GM12878 (cell line): Measurements from ENCODE around the gene ZNF554. TPM values are rescaled to one million over a fixed set of nuclear protein-coding genes. Genes with fewer than 3 reads are reported as not detected.

Experiments
- ATAC-seq: fragments of 200-7000 bp; cut with Tn5 transposase; 3 replicates; pipeline ENCODE4 v1.9.1; 2020; ENCODE audit warnings: mild to moderate bottlenecking, moderate library complexity
- BruUV-seq: library from RNA; stranded (reverse); fragments of 400-500 nt; replicated peaks from 2 replicates; lab custom pipeline; 2021; lab: Mats Ljungman, UMichigan
- CTCF ChIA-PET: fragments of 300-600 bp; sonication (Branson Sonifier 250); formaldehyde crosslinking; extraction: SDS; loops from one replicate; lab custom pipeline; 2021; ENCODE audit warnings: inconsistent platforms; lab: Yijun Ruan, JAX
- POLR2A ChIA-PET: fragments of 350-600 bp; formaldehyde crosslinking; extraction: SDS; loops from one replicate; lab custom pipeline; 2021; ENCODE audit warnings: inconsistent platforms; lab: Charles Lee
- RAD21 ChIA-PET: fragments of 300-600 bp; sonication (Branson Sonifier 250); formaldehyde crosslinking; loops from one replicate; lab custom pipeline; 2023; ENCODE audit warnings: antibody characterized with exemption; ENCODE audit not compliant: unreplicated experiment; lab: Charles Lee
- SMC1A ChIA-PET: fragments of 300-600 bp; sonication (Branson Sonifier 250); formaldehyde crosslinking; loops from one replicate; lab custom pipeline; 2023; ENCODE audit not compliant: unreplicated experiment, uncharacterized antibody; lab: Charles Lee
- DNase-seq: peaks from one replicate; pipeline ENCODE4 v3.0.0-alpha.2; 2011; ENCODE audit warnings: low read depth, low spot score
- FAIRE-seq: peaks from 3 replicates; lab custom pipeline; 2011; peaks lifted over from hg19 to GRCh38; lab: Jason Lieb, UNC
- H2AFZ ChIP-seq: 2 replicates; pipeline ENCODE4 v1.6.0; 2011; ENCODE audit warnings: low read depth, low read length, control low read depth; ENCODE audit not compliant: control insufficient read depth
- H3K27ac ChIP-seq: 2 replicates; pipeline ENCODE4 v1.5.1; 2011; ENCODE audit warnings: control low read depth; ENCODE audit not compliant: control insufficient read depth, insufficient read depth
- H3K27me3 ChIP-seq, 2 experiments: replicated peaks in 1 of 2; 2 replicates each; pipeline versions ENCODE4 v1.6.0 to v1.6.1; 2011; ENCODE audit warnings: low read length in 1 of 2; ENCODE audit not compliant: control insufficient read depth in 2 of 2, insufficient read depth in 2 of 2
- H3K36me3 ChIP-seq, 2 experiments: 2 replicates each; pipeline ENCODE4 v1.5.1; 2011; ENCODE audit warnings: low read length in 1 of 2; ENCODE audit not compliant: control insufficient read depth in 2 of 2, insufficient read depth in 2 of 2
- H3K4me1 ChIP-seq: 2 replicates; pipeline ENCODE4 v1.6.1; 2011; ENCODE audit warnings: mild to moderate bottlenecking, low read length, moderate library complexity, mixed read lengths; ENCODE audit not compliant: control insufficient read depth, insufficient read depth
- H3K4me2 ChIP-seq: 2 replicates; pipeline ENCODE4 v1.6.0; 2011; ENCODE audit warnings: control low read depth; ENCODE audit not compliant: control insufficient read depth, insufficient read depth
- H3K4me3 ChIP-seq: fragments of 200-600 bp; sonication (generic); 2 replicates; pipeline ENCODE4 v1.5.1; 2016
- H3K79me2 ChIP-seq: 2 replicates; pipeline ENCODE4 v1.6.0; 2011; ENCODE audit warnings: low read length; ENCODE audit not compliant: control insufficient read depth, insufficient read depth
- H3K9ac ChIP-seq: 2 replicates; pipeline ENCODE4 v1.8.0; 2011; ENCODE audit warnings: low read length, control low read depth, mixed read lengths; ENCODE audit not compliant: control insufficient read depth, insufficient read depth
- H3K9me3 ChIP-seq: replicated peaks from 3 replicates; pipeline ENCODE4 v1.5.1; 2011; ENCODE audit warnings: mild to moderate bottlenecking, low read length; ENCODE audit not compliant: control insufficient read depth, insufficient read depth
- H4K20me1 ChIP-seq: 2 replicates; pipeline ENCODE4 v1.6.0; 2011; ENCODE audit not compliant: control insufficient read depth, insufficient read depth
- ETV6 ChIP-seq, 2 experiments: fragments of 450-650 bp in 1 of 2; IDR thresholded peaks in 1 of 2; conservative IDR thresholded peaks in 1 of 2; 2 replicates each; pipeline ENCODE4 v1.6.1; 2014; ENCODE audit warnings: antibody characterized with exemption in 1 of 2, borderline replicate concordance in 1 of 2, low read depth in 1 of 2, mild to moderate bottlenecking in 1 of 2, moderate library complexity in 1 of 2
- NFYB ChIP-seq: IDR thresholded peaks from 2 replicates; pipeline ENCODE4 v1.6.1; 2011; ENCODE audit warnings: low read depth, mild to moderate bottlenecking, low read length, improper control_type of control experiment, moderate library complexity; ENCODE audit not compliant: insufficient read depth
- NKRF ChIP-seq: fragments of 450-650 bp; conservative IDR thresholded peaks from 2 replicates; pipeline ENCODE4 v1.6.1; 2017; ENCODE audit warnings: mild to moderate bottlenecking, moderate library complexity
- ZNF622 ChIP-seq: fragments of 450-650 bp; IDR thresholded peaks from 2 replicates; pipeline ENCODE4 v1.6.1; 2017; ENCODE audit warnings: mild to moderate bottlenecking, inconsistent platforms
- WGBS: methylation state at CpG from one replicate; pipeline ENCODE4 v1.1.6; 2016; ENCODE audit warnings: low lambda C conversion rate; ENCODE audit not compliant: insufficient replicate concordance, insufficient coverage; ENCODE audit errors: missing lambda C conversion rate; 5-methylcytosine and 5-hydroxymethylcytosine counted together
- in situ Hi-C: fragments of 300-500 bp; cut with MboI; formaldehyde crosslinking; loops from 9 replicates; pipeline ENCODE4 v1.14.3; 2018; ENCODE audit warnings: mixed read lengths
- intact Hi-C: fragments of 100-400 bp; cut with micrococcal nuclease; formaldehyde crosslinking; loops from one replicate; pipeline ENCODE4 v1.14.2; 2022; ENCODE audit not compliant: unreplicated experiment
- polyA plus RNA-seq, 11 experiments: library from polyadenylated mRNA; depleted of rRNA in 4 of 11; unstranded in 6 of 11; stranded (reverse) in 5 of 11; fragments of >200 nt; fragmentation: Nextera tagmentation in 4 of 11; fragmentation: Illumina TruSeq in 1 of 11; extraction: Ambion mirVana in 4 of 11; extraction: Trizol in 1 of 11; gene quantifications; 1 replicate in 1 of 11; 2 replicates in 10 of 11; pipeline versions ENCODE4 v1.2.1 to v1.2.3, GENCODE V29; 2011 to 2016; ENCODE audit warnings: inconsistent platforms in 2 of 11, missing spikeins in 2 of 11, low read depth in 1 of 11
- total RNA-seq, 4 experiments: library from RNA; depleted of rRNA in 3 of 4; stranded (reverse); fragments of >200 nt in 3 of 4; fragmentation: Illumina TruSeq in 1 of 4; extraction: Trizol in 1 of 4; gene quantifications; 2 replicates each; pipeline versions ENCODE4 v1.2.1 to v1.2.3, GENCODE V29; 2013 to 2021
- TF ChIP-seq, protein P1 (sequence below): fragments of 150-350 bp; IDR thresholded peaks from 2 replicates; pipeline ENCODE4 v1.6.1; 2016; ENCODE audit warnings: low read depth, low read length

The ZNF554 gene
- total and polyA plus RNA-seq, 10 of the 15 experiments (the other 5 are each of a cell fraction or from before 2014, with no cell fraction given) = 0.19 to 2.1 (median 1.4) TPM

GRCh38 chr19:2867025-2867991, 47.6 kb downstream of the ZNF554 start, which contains the start of gene ZNF556:
Gene ZNF556 (plus strand): TSS chr19:2867335. CDS start chr19:2867422, 87 bp downstream.
- no peaks in the 10 kb centered on the region for H3K27me3 ChIP-seq
- ChIA-PET CTCF (no interaction called here), RAD21 (no interaction called here), SMC1A (no interaction called here), POLR2A (no interaction called here)
- H3K4me1 ChIP-seq = no peaks in the 10 kb centered on the region
- H3K36me3 ChIP-seq = no peaks in the 10 kb centered on the region
- ATAC-seq (no peak), DNase-seq (no peak), FAIRE-seq (no peak)
- H3K4me2 ChIP-seq = no peak within 1 kb of the TSS
- 78% methylated on average over 22 of the region's 36 CpGs for WGBS
- no peaks in the 10 kb centered on the region for H3K79me2 ChIP-seq
- BruUV-seq = no TSS peak
- no peak within 1 kb of the TSS for H3K4me3 ChIP-seq
- H2AFZ ChIP-seq = no peak within 1 kb of the TSS
- H3K9me3 ChIP-seq = no peaks in the 10 kb centered on the region; the same call in 2 of the 3 replicates
- no peak within 1 kb of the TSS for H3K27ac ChIP-seq
- no peak within 1 kb of the TSS for H3K9ac ChIP-seq
- H4K20me1 ChIP-seq = no peaks in the 10 kb centered on the region
- in situ Hi-C loops (no loop called here), intact Hi-C loops (no loop called here)
- TF ChIP-seq ETV6 (conservative IDR thresholded peaks at IDR 0.05 in 1 of 2, IDR thresholded peaks at IDR 0.05 in 1 of 2; ENCODE audit: borderline replicate concordance in 1 of 2, low read depth in 1 of 2) (no peak), ZNF622 (no peak), NKRF (no peak), NFYB (peak; percentile 74)
- TF ChIP-seq, protein P1, sequence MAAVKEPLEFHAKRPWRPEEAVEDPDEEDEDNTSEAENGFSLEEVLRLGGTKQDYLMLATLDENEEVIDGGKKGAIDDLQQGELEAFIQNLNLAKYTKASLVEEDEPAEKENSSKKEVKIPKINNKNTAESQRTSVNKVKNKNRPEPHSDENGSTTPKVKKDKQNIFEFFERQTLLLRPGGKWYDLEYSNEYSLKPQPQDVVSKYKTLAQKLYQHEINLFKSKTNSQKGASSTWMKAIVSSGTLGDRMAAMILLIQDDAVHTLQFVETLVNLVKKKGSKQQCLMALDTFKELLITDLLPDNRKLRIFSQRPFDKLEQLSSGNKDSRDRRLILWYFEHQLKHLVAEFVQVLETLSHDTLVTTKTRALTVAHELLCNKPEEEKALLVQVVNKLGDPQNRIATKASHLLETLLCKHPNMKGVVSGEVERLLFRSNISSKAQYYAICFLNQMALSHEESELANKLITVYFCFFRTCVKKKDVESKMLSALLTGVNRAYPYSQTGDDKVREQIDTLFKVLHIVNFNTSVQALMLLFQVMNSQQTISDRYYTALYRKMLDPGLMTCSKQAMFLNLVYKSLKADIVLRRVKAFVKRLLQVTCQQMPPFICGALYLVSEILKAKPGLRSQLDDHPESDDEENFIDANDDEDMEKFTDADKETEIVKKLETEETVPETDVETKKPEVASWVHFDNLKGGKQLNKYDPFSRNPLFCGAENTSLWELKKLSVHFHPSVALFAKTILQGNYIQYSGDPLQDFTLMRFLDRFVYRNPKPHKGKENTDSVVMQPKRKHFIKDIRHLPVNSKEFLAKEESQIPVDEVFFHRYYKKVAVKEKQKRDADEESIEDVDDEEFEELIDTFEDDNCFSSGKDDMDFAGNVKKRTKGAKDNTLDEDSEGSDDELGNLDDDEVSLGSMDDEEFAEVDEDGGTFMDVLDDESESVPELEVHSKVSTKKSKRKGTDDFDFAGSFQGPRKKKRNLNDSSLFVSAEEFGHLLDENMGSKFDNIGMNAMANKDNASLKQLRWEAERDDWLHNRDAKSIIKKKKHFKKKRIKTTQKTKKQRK = no peak
